Testis (tissue), 3 donors: Measurements from ENCODE around the gene METTL26. TPM values are rescaled to one million over a fixed set of nuclear protein-coding genes. Genes with fewer than 3 reads are reported as not detected.
"Not testable (repeated sequence)": the region's sequence is repeated elsewhere in the genome, so short reads cannot be mapped to it uniquely, and the experiment has no call there.

ENCODE experiments used
- DNase-seq: peaks from one replicate; pipeline ENCODE4 v3.0.0-alpha.2; 2019
- H3K27ac ChIP-seq, 2 donors: fragments of 200-600 bp; sonication (generic); one replicate each; pipeline ENCODE4 v1.5.1; 2019
- H3K27me3 ChIP-seq: fragments of 200-600 bp; sonication (generic); one replicate; pipeline ENCODE4 v1.5.1; 2019
- H3K36me3 ChIP-seq: fragments of 200-600 bp; sonication (generic); one replicate; pipeline ENCODE4 v1.5.1; 2017; ENCODE audit warnings: low read depth; ENCODE audit errors: missing control alignments
- H3K4me1 ChIP-seq: fragments of 200-600 bp; sonication (generic); one replicate; pipeline ENCODE4 v1.5.1; 2019
- H3K4me3 ChIP-seq, 2 donors: fragments of 200-600 bp; sonication (generic); one replicate each; pipeline ENCODE4 v1.5.1; 2017 to 2019
- H3K9me3 ChIP-seq: fragments of 200-600 bp; sonication (generic); one replicate; pipeline ENCODE4 v1.5.1; 2017
- POLR2A ChIP-seq: fragments of 450-650 bp; IDR thresholded peaks from one replicate; pipeline ENCODE4 v1.6.1; 2017; ENCODE audit warnings: antibody characterized with exemption, mild to moderate bottlenecking, moderate library complexity
- WGBS, 2 donors: methylation state at CpG; one replicate each; pipeline ENCODE4 v1.1.5; 2018; 5-methylcytosine and 5-hydroxymethylcytosine counted together
- intact Hi-C: fragments of 100-400 bp; cut with DNase I; formaldehyde crosslinking; loops from one replicate; pipeline ENCODE4 v1.15.1; 2023; ENCODE audit warnings: low total_unique reads
- polyA plus RNA-seq: library from polyadenylated mRNA; stranded (reverse); fragments of 350-450 nt; fragmentation: Illumina TruSeq; extraction: RNeasy Lipid Tissue Mini Kit (QIAGEN cat#74804); gene quantifications from one replicate; pipeline ENCODE4 v1.2.3, GENCODE V29; 2014; ENCODE audit warnings: low read depth, low replicate concordance; ENCODE audit not compliant: insufficient read depth
- total RNA-seq, 2 donors: library from RNA; depleted of rRNA; stranded (reverse); fragments of >200 nt; gene quantifications; one replicate each; pipeline ENCODE4 v1.2.3, GENCODE V29; 2016
- TF ChIP-seq, protein P1 (sequence below), 3 experiments: fragments of 450-650 bp in 2 of 3; fragments of 200-600 bp in 1 of 3; sonication (generic) in 1 of 3; IDR thresholded peaks; one replicate each; pipeline ENCODE4 v1.5.1; 2016 to 2019; ENCODE audit warnings: antibody characterized with exemption in 3 of 3, mild to moderate bottlenecking in 2 of 3, moderate library complexity in 1 of 3

The METTL26 gene
- total and polyA plus RNA-seq, 3 donors from 2014 or later = 72.1 to 185 (median 161) TPM

DNA sequence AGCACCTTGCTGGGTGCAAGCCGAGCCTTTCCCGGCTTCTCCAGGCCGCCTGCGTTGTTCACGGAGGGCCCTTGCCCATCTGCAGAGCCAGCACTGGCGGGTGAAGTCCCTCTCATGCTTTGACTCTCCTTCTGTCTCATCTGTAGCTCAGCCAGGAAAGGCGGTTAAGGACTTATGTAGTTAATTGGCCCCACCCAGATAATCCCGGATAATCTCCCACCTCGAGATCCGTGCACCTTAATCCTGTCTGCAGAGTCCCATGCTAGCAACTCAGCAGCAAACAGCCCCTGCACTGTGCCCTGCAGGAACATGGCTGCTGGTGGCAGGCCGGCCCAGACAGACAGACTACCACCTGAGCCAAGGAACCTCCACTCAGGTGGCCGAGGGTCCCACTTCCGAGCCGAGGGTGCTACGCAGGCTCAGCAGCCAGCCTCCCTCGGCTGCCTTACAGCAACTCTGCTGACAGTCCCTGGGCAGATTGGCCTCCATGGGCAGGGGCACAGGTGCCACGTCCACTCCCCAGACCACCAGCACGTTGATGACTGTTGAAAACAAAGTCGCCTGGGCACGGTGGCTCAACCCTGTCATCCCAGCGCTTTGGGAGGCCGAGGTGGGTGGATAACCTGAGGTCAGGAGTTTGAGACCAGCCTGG is 29.3 kb downstream of the METTL26 start:
- no peaks in the 10 kb centered on the region for H3K36me3 ChIP-seq
- no peaks in the 10 kb centered on the region for H3K4me1 ChIP-seq
- DNase-seq = no peak
- intact Hi-C loops = no loop called here
- TF ChIP-seq, protein P1, sequence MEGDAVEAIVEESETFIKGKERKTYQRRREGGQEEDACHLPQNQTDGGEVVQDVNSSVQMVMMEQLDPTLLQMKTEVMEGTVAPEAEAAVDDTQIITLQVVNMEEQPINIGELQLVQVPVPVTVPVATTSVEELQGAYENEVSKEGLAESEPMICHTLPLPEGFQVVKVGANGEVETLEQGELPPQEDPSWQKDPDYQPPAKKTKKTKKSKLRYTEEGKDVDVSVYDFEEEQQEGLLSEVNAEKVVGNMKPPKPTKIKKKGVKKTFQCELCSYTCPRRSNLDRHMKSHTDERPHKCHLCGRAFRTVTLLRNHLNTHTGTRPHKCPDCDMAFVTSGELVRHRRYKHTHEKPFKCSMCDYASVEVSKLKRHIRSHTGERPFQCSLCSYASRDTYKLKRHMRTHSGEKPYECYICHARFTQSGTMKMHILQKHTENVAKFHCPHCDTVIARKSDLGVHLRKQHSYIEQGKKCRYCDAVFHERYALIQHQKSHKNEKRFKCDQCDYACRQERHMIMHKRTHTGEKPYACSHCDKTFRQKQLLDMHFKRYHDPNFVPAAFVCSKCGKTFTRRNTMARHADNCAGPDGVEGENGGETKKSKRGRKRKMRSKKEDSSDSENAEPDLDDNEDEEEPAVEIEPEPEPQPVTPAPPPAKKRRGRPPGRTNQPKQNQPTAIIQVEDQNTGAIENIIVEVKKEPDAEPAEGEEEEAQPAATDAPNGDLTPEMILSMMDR (IDR thresholded peaks at IDR 0.05) = no peak
- TF ChIP-seq POLR2A = no peak
- H3K27ac ChIP-seq = no peak overlapping the region
- H3K4me3 ChIP-seq = no peak overlapping the region
- H3K9me3 ChIP-seq = no peaks in the 10 kb centered on the region
- no peaks in the 10 kb centered on the region for H3K27me3 ChIP-seq
- WGBS, 2 donors = 94 to 96% methylated on average over 11 to 22 of the region's 22 CpGs

DNA sequence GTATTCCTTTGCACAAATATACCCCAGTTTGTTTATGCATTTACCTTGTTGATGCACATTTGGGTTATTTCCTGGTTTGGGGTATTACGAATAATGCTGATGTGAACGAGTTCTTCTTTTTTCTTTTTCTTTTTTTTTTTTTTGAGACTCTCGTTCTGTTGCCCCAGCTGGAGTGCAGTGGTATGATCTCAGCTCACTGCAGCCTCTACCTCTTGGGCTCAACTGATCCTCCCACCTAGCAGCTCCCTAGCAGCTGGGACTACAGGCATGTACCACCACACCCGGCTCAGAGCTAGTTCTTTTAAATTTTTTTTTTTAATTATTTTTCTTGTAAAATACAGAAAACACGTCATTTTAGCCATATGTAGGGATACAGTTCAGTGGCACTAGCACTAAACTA is 32.2 kb downstream of the METTL26 start:
- WGBS, 2 donors = 80 to 90% methylated on average over 5 of the region's 5 CpGs

DNA sequence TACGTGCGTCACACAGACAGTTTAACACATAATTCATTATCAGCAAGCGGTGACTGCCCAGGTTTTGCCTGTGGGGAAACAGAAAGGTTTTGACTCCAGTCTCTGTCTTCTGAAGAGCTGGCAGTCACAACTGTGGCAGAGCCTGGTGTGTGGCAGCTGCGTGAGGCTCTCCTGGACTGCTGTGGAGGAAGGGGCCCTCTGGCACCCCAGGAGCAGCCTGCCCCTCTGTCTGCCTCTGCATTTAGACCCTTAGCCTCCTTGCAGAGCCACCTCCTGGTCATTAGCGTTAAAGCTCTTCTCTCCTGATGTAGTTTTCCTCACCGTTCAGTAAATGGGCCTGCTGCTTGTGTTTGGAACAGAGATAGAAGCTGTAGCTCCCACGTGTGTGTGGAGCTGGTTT is 35.3 kb downstream of the METTL26 start:
- no peak for TF ChIP-seq POLR2A
- TF ChIP-seq, protein P1 (IDR thresholded peaks at IDR 0.05) = no peak
- whole genome bisulfite sequencing, 2 donors = 69 to 71% methylated on average over 7 of the region's 7 CpGs
- Histone ChIP-seq H3K4me1 (no peaks in the 10 kb centered on the region), H3K27ac (no peak overlapping the region), H3K36me3 (no peaks in the 10 kb centered on the region), H3K9me3 (no peaks in the 10 kb centered on the region), H3K27me3 (no peaks in the 10 kb centered on the region), H3K4me3 (no peak overlapping the region)
- intact Hi-C loops = no loop called here
- DNase-seq = no peak

More for the DNA sequence above, 32.2 kb downstream of the METTL26 start:
- H3K4me3 ChIP-seq = no peak overlapping the region
- no peak overlapping the region for H3K27ac ChIP-seq
- no peaks in the 10 kb centered on the region for H3K4me1 ChIP-seq
- H3K9me3 ChIP-seq = no peaks in the 10 kb centered on the region
- H3K27me3 ChIP-seq = no peaks in the 10 kb centered on the region
- intact Hi-C loops = no loop called here
- H3K36me3 ChIP-seq = no peaks in the 10 kb centered on the region
- no peak for DNase-seq
- TF ChIP-seq, protein P1 (IDR thresholded peaks at IDR 0.05) = no peak
- TF ChIP-seq POLR2A = no peak

DNA sequence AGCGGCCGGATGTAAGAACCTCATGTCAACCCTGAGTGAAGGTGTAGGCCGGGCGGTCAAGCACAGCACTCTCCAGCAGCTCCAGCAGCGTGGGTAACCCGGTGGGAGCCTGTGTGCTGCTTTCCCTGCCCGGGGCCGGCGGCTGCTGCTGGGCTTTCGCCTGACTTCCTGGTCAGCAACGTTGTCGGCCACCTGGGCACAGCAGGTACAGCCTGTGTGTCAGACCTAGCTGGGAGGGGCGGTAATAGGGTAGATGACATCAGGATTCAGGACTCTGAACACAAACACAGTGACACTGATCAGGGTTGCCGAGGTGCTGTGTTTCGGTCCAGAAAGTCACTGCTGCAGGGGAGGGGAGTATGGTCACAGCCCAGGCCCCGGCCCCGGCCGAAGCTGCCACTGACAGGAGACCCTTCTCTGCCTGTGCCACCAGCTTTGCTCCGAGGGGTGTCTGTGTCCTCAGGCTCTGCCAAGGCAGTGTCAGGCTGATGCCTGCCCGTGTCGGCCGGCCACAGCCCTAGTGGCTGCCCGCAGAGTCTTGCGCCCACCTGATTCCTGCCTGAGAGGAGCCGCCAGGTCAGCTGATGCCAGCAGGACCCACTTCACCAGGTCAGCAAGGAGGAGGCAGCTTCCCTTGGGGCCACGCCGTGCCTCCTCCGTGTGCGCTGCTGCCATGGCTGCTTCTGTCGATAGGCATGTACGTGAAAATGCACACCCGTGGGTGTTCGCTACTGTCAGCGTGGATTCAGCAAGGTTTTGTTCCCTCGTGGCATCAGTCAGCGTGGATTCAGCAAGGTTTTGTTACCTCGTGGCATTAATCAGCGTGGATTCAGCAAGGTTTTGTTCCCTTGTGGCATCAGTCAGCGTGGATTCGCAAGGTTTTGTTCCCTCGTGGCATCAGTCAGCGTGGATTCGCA is 37.0 kb downstream of the METTL26 start:
- intact Hi-C loops = no loop called here
- TF ChIP-seq, protein P1 (IDR thresholded peaks at IDR 0.05) = no peak
- no peak for TF ChIP-seq POLR2A
- no peak for DNase-seq
- Histone ChIP-seq H3K27me3 (no peaks in the 10 kb centered on the region), H3K9me3 (no peaks in the 10 kb centered on the region), H3K4me1 (no peaks in the 10 kb centered on the region), H3K27ac (no peak overlapping the region), H3K4me3 (no peak overlapping the region), H3K36me3 (no peaks in the 10 kb centered on the region)
- 93 to 95% methylated on average over 25 to 37 of the region's 43 CpGs for whole genome bisulfite sequencing, 2 donors

DNA sequence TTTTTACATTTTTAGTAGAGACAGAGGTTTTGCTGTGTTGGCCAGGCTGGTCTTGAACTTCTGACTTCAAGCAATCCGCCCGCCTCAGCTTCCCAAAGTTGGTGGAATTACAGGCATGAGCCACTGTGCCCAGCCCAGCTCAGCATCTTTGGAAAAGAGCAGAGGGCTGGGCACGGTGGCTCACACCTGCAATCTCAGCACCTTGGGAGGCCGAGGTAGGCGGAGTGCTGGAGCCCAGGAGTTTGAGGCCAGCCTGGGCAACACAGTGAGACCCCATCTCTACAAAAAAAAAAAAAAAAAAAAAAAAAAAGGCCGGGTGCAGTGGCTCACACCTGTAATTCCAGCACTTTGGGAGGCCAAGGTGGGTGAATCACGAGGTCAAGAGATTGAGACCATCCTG is 38.5 kb downstream of the METTL26 start:
- H3K4me3 ChIP-seq, H3K4me1 ChIP-seq, H3K36me3 ChIP-seq, H3K27me3 ChIP-seq, H3K27ac ChIP-seq, intact Hi-C loops, DNase-seq, H3K9me3 ChIP-seq: not testable (repeated sequence)
- 96 to 98% methylated on average over 4 to 7 of the region's 7 CpGs for WGBS, 2 donors
